Measurements from ENCODE around the gene RPTOR.
"Not testable (repeated sequence)": the region's sequence is repeated elsewhere in the genome, so short reads cannot be mapped to it uniquely, and the experiment has no call there.

The RPTOR gene

GRCh38 chr17:80743973-80744372, 199.3 kb downstream of the RPTOR start:
- not testable (repeated sequence) for DNase-seq (ENCODE audit: low read depth)

GRCh38 chr17:80744725-80745124, 200.1 kb downstream of the RPTOR start:
- DNase-seq (ENCODE audit: low read depth) = not testable (repeated sequence)

GRCh38 chr17:80745183-80745582, 200.5 kb downstream of the RPTOR start:
- no peak for DNase-seq (ENCODE audit: low read depth)

GRCh38 chr17:80746262-80746935, 201.8 kb downstream of the RPTOR start:
- DNase-seq (ENCODE audit: low read depth) = no peak

GRCh38 chr17:80747469-80747868, 202.8 kb downstream of the RPTOR start:
- no peak for DNase-seq (ENCODE audit: low read depth)

GRCh38 chr17:80749611-80750010, 205.0 kb downstream of the RPTOR start:
- DNase-seq (ENCODE audit: low read depth) = no peak

GRCh38 chr17:80750263-80750662, 205.6 kb downstream of the RPTOR start:
- DNase-seq (ENCODE audit: low read depth) = no peak

- DNase-seq (ENCODE audit: low read depth) = no peak
Measured at GRCh38 chr17:80751070-80751945, 206.7 kb downstream of the RPTOR start.

GRCh38 chr17:80751946-80752581, 207.4 kb downstream of the RPTOR start:
- no peak for DNase-seq (ENCODE audit: low read depth)

- no peak for DNase-seq (ENCODE audit: low read depth)
Measured at GRCh38 chr17:80753685-80754345, 209.2 kb downstream of the RPTOR start.

- no peak for DNase-seq (ENCODE audit: low read depth)
Measured at GRCh38 chr17:80754846-80755245, 210.2 kb downstream of the RPTOR start.

GRCh38 chr17:80755650-80756405, 211.2 kb downstream of the RPTOR start:
- DNase-seq (ENCODE audit: low read depth) = no peak

GRCh38 chr17:80758481-80759376, 214.1 kb downstream of the RPTOR start:
- no peak for DNase-seq (ENCODE audit: low read depth)

GRCh38 chr17:80759377-80759673, 214.7 kb downstream of the RPTOR start:
- no peak for DNase-seq (ENCODE audit: low read depth)

GRCh38 chr17:80760511-80760911, 215.9 kb downstream of the RPTOR start:
- no peak for DNase-seq (ENCODE audit: low read depth)

GRCh38 chr17:80761110-80761871, 216.7 kb downstream of the RPTOR start:
- DNase-seq (ENCODE audit: low read depth) = no peak

- DNase-seq (ENCODE audit: low read depth) = no peak
Measured at GRCh38 chr17:80762076-80762475, 217.4 kb downstream of the RPTOR start.

GRCh38 chr17:80763293-80763867, 218.7 kb downstream of the RPTOR start:
- DNase-seq (ENCODE audit: low read depth) = no peak

GRCh38 chr17:80764627-80765145, 220.0 kb downstream of the RPTOR start:
- not testable (repeated sequence) for DNase-seq (ENCODE audit: low read depth)
